GM18517 (cell line): ENCODE results near the gene PALLD.

ENCODE experiments used
- ATAC-seq: cut with Tn5 transposase; IDR thresholded peaks from one replicate; pipeline ENCODE4 v1.9.1; 2021; ENCODE audit warnings: mild to moderate bottlenecking, moderate library complexity; ENCODE audit not compliant: unreplicated experiment

Gene PALLD

DNA sequence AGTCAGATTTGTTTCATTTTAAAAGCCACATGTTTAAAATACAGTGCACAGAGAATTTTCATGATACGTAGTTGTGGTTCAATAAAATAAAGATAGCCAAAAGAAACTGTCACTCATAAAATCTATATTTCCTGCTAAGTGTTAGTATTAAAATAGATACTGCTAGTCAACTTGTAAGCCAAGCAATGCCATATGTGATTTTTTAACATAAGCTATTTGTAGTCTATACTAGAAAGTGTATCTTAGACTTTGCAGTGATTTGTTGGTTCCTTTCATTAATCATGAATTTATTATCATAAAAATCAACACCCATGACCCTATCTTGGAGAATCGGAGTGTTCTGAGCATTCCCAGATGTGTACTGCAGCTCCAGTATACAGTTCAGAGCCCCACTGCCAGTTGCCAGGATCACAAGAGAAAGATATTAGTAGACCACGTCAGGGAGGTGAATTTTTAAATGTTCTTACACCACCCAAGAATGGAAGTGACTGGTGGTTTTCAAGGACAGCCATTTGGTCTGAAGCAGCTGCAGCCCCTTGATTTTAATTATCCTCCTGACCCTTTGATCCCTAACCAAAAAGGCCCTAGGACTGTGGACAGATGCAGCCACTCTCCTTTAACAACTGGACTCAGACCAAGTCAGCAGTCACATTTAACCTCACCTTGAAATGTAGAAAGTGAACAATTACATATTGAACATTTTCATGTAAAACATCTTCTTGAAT lies 163.1 kb downstream of the PALLD start:
- no peak for ATAC-seq

DNA sequence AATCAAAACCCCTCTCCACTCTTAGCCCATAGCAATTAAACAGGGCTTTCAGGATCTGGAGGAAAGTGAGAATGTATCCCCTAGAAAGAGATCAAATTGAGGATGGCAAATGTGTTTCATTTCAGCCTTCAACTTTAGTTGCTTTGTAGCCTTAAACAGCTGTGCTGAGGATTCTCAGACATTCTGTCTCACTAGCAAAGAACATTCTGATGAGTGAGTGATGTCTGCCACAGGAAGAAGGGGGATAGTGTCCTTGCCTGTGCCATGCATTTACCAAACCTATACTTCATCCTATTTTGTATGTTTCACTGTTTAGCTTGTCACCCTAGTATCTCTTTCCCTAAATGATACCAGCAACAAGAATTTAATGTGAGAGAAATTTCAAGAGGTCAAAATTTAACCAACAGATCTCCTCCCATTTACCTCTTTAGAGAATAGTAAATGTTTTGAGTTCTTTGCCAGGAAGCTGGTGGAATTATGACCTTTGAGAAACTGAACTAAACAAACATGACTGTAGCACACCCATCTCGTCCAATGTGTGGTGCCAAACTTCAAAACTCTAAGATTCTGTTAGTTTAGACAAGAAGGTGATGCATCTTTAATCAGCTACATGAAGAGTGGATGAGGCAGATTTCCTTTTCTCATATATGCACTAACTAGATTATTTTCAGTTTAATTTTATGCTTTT lies 165.6 kb downstream of the PALLD start:
- ATAC-seq = no peak

DNA sequence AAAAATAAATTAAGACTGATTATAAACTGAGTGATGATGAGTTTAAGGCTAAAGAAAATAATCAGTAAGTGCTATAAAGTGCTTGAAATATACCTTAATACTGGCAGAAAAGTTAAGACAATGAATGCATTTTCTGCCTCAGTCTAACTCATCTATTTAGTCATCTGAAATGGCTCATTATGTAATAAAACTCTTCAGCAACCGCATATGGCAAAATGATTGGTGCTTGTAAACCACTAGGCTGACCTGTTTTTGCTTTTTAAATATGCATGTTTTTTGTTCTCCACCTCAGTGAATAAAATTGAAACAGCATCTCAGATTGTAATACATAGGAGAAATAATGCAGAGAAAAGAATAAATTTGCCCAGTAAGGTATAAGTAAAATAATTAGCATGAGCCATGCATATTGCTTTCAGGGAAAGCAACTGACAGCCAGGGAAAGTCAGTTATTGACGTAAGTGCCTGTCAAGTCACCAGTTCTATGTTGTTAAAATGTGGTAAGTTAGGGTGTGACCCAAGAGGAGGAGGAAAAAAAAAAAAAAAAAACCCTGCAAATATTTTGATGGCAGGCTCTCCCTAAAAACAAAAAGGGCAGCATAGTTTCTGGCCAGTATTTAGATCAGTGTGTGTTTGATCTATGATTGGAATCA lies 167.5 kb downstream of the PALLD start:
- ATAC-seq = no peak

DNA sequence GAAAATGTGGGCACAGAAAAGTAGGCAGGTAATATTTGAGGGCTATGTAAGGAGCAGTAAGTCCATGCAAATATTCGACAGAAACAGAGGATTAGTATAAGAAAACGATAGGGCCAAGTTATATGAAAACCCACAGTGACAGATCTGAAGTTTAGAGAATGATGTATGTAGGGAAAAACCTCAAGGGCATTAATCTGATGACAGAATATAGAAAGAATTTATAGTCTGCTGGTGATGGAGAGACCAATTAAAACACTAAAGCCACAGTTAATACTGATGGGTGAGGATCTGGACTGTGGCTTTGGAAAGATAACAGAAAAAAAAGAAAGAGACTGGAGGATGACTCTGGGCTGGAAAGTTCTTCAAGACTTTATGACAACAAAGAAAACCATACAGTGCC lies 169.7 kb downstream of the PALLD start:
- no peak for ATAC-seq

DNA sequence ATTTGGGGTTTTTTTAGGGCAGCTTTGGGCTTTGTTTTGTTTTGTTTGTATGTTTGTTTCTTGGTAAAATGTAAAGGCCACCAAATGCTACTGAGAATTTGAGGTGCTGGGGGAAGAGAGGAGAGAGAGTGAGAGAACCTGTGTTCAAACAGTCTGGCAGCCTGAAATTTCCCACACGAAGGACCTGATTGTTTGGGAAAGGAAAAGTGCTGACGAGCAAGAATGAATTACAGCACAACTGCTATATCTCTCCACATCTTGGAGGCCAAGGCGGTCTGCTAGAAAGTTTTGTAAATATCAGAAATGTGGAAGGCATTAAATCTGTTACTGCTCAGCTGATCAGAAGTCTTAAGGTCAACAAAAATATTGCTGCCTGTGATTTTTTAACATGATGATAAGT lies 170.5 kb downstream of the PALLD start:
- ATAC-seq = no peak

DNA sequence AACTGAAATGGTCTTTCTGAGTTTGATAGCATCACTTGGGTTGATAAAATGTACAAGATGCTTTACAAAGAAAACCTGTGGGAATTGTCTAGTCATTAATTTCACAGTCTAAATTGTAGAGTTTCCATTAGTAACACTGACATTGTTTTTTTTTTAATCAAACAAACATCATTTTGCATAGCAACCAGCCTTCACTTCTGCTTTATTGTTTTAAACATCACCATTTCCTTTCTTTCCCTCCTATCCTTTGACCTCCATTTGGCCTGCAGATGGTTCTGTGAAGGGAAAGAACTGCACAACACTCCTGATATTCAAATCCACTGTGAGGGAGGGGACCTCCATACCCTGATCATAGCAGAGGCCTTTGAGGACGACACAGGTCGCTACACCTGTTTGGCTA lies 171.1 kb downstream of the PALLD start:
- ATAC-seq = no peak

DNA sequence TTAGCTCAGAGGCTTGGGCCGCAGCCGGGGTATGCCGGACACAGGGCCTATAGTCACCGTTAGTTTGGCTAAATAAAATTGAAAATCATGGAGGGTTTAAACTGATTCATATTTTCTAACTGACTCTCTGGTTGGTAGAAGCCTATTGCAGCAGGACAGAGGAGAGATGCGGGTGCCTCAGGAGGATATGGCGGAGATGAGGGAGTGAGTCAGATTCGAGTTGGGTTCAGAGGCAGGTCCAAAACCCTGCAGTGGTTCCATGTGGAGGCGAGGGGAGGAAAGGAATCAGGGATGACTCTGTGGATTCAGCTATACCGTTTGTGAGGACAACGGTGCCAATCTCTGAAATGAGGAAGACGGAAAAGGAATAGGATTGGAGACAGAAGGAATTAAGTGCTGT lies 176.6 kb downstream of the PALLD start:
- no peak for ATAC-seq

DNA sequence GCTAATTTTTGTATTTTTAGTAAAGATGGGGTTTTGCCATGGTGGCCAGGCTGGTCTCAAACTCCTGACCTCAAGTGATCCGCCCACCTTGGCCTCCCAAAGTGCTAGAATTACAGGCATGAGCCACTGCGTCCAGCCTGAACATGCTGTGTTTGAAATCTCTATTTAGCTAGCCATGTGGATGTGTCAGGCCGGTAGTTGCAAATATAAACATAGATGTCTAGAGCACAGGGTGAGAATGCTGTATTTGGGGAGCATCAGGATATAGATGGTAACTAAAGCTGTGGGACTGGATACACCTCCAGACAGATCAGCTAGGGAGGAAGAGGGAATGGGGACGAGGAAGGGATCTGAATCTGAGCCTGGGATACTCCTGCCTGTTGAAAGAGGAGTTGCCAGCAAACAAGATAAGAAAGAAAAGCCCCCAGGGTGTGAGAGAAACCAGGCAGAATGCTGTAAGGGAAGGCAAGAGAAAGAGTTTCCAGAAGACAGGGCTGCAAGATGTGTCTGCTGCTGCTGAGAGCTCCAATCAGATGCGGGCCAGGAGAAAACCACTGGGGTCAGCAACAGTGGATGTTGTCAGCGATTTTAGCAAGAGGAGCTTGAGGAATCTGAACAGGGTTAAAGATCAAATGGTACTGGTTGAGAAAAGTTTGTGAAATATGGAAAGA lies 177.4 kb downstream of the PALLD start:
- no peak for ATAC-seq

DNA sequence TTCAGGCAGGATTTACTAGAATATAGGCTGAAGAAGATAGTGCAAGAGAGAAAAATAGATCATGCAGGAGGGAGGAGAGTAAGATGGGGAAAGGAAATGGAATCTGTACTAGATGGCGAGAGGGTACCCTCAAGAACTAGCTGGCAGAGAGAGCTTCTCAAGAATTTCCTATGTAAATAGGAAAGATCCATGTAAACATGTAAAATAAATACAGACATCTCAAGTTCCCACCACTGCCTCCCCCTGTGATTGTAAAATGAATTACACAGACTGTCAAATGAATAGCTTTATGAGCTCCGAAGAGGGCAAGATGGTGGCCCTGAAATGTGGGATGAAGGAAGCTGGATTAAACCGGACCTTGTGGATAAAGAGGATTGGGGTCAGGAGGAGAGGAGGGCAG lies 178.0 kb downstream of the PALLD start:
- no peak for ATAC-seq

DNA sequence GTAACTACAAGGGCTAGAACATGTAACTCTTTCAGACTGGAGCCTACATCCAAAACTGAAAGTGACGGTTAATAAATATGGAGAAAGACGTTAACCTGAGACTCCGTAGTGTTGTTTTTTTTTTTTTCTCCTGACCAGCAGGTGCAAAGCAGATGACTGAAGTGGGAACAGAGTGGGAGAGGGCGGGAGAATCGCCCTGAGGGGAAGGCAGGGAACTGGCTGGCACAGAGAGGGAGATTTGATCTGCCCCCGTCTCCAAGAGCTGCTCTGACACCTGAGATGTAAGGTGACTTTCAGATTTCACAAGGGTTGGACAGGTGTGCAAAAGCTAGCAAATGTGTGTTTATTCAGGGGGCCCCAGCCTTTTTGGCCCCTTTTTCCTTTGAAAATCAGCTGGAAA lies 180.2 kb downstream of the PALLD start:
- ATAC-seq = no peak

DNA sequence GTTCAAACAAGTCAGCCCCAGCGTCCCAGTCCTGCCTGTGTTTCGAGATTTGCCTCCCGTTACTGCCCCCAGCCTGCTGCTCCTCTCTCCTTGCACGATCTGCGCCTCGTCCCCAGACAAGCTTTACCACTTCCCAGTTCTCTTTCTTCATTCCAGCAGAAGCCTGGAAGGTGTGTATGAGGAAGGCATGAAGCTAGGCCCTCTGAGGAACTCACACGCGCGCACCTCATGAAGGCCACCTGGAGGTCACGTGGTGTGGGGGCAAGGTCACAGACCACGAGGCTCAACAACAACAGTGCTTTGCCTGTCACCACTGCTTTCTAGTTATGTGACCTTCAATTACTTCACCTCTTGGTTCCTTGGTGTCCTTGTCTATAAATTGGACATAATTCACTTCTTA lies 181.0 kb downstream of the PALLD start:
- ATAC-seq = no peak

DNA sequence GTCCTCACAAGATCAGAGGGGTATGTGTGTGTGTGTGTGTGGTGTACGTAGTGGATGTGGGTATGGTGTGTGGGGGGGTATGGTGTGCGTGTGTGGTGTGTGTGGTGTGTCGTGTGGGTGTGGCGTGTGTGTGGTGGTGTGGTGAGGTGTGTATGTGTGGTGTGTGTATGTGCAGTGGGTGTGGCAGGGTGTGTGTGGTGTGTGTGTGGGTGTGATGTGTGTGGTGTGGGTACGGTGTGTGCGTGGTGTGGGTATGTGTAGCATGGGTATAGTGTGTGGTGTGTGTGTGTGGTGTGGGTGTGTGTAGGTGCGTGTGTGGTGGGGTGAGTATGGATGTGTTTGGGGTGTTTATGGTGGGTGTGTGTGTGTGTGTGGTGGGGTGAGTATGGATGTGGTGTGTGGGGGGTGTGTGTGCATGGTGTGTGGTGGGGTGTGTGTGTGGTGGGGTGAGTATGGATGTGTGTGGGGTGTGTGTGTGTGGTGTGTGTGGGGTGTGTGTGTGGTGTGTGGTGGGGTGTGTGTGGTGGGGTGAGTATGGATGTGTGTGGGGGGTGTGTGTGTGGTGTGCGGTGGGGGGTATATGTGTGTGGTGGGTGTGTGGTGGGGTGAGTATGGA lies 182.0 kb downstream of the PALLD start:
- no peak for ATAC-seq

DNA sequence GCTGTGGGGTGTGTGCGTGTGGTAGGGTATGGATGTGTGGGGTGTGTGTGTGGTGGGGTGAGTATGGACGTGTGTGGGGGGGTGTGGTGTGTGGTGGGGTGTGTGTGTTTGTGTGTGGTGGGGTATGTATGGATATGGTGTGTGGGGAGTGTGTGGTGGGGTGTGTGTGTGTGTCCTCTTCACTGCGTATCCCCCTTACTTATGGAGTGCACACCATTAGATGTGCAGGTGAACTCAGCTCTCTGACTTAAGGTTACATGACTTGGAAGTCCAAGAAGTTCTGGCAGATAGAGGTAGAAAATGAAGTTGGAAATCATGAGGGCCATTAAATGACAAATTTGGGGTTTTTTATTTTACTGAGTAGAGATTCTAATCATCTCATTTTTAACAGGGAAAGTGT lies 182.5 kb downstream of the PALLD start:
- ATAC-seq = no peak

DNA sequence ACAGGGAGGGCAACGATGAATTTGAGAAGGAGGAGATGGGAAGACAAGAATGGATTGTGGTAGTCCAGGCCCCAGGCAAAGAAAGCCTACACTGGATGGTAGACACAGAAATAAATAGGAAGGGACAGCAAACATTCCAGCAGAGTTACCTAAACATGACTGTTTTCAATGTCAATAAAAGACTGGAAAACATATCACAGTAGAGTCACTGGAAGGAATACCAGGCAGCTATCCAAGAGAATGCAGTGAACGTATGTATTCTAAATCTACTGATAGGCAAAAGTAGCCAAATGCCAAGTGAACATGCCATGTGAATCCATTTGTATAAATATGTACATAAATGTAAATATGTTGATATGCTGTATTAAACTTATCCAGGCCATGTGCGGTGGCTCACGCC lies 183.0 kb downstream of the PALLD start:
- ATAC-seq = no peak

DNA sequence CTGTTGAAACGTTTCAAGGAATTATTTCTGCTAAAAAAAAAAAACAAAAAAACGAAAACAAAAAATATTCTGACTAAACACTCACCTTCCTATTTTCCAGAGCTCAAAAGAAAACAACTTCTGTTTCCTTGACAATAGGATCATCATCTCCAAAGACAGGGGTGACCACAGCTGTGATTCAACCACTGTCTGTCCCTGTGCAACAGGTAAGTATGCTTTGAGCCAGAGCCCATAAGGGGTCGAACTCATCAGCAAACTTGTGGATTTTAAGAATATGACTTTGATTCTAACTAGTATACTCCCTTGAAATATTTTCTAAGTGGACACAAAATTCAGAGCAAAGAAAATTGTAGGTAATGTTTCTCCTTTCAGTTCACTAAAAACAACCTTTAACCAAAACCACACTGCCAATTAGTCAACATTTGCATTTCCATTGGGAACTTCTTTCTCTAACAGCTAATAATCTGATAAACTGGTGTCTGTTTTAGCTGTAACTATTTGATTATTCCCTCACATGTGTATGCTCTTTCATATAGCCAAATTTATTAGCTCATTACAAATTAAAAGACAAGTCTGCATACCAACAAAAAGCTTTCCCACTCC lies 186.1 kb downstream of the PALLD start:
- no peak for ATAC-seq

DNA sequence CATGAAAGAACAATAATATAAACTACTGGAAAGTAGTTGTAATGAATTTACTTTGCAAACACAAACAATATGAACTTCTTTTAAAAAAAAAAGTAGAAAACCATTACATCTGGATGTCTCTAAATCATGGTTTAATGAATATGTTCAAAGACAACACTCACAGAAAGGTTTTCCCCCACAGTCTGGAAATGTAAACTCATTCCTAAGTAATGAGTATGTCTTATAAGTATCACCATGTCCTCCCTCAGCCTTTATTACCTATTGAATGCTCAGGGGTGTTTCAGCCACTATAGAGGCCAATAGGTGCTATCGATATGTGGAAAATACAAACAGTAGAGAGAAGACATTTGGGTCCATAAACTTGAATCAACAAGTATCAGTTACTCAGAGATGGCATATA lies 186.7 kb downstream of the PALLD start:
- no peak for ATAC-seq

DNA sequence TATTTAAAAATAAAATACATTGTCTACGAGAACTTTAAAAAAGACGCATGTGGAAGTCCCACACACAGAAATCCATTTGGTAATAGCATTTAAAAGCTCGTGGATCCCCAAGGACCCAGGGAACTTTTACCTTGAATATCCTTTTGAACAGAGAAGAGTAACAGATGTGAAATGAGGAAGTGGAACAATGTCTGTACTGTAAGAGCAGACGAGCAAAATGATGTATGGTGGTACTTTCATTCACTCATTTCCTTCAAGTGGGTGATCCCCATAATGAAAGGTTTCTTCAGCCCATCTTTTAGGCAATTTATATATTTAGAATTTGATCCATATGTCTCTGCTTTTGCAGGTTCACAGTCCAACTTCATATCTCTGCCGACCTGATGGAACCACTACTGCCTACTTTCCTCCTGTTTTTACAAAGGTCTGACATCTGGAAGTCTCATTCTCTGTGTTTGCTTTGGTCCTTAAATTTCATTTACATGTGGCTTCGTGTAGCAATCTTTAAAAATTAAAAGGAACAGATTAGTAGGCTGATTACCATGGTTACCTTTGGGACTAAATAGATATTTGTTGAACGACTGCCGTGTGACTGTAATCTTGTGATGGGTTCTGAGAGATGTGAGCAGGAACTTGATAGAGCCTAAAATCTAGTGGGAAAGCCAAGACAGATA lies 188.4 kb downstream of the PALLD start:
- ATAC-seq = peak; percentile 92

DNA sequence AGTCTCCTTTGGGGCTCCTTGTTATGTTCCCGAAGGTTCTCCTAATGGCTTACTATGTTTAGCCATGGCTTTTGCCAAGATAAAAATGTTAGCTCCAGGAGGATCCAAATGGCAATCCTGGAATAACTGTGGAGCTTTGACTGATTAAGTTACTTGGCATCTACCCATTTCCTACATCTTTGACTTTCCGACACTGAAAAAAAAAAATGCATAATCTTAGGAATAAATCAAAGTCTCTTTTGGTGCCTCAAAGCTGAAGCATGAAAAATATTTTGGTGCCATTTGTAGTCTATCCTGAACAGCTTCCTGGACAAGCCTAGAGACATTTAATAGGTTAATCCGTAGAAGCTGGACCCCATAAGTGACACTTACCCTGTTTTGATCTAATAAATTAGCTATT lies 191.7 kb downstream of the PALLD start:
- no peak for ATAC-seq

DNA sequence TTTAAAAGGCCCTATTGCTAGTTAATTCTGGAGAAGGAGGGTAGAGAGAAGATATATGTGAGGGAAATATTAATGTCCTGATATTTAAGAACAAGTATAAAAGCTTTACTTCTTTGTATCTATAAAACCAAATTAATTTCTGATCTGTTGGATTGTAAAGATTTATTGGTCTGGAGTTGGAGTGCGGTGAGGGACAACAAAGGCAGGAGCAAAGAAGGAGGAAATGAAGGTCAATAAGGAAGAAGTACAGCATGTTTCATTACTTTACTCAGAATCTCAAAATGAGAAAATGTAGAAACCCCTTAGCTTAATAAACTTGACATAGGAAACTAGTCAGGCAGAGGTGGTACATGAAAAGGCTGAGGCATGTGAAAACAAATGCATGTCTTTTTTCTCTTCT lies 192.9 kb downstream of the PALLD start:
- no peak for ATAC-seq

DNA sequence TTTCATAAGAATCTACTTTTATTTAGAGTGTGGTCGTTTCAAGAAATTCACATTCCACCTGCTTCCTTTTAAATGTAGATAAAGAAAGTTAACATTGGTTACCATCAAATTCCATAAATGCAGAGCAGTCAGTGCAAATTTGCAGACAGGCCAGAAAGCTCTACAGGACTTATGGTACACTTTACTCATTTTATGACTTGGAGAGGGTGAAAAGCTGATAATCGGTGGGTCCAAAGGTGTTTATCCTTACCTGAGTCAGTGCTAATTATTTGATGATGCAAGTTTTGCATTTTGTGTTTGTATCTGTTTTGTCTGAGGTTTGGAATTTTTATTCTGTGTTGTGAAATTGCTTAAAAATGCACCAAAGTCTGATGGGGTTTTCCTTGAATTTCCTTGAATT lies 193.3 kb downstream of the PALLD start:
- ATAC-seq = no peak
